Upper lobe of left lung (tissue), 6 donors: ENCODE results near the gene SYNPO2. TPM values are rescaled to one million over a fixed set of nuclear protein-coding genes. Genes with fewer than 3 reads are reported as not detected.

Experiments used
- ATAC-seq, 2 donors: fragments of 200-7000 bp; cut with Tn5 transposase; one replicate each; pipeline ENCODE4 v1.9.1; 2022; ENCODE audit warnings: mild to moderate bottlenecking in 2 of 2, moderate library complexity in 2 of 2; ENCODE audit not compliant: low FRiP score in 2 of 2
- DNase-seq, 2 donors: peaks; one replicate each; pipeline ENCODE4 v3.0.0-alpha.2; 2019 to 2020
- H3K27ac ChIP-seq, 4 donors: fragments of 200-600 bp; sonication (generic); one replicate each; pipeline ENCODE4 v1.5.1; 2016 to 2019
- H3K27me3 ChIP-seq, 4 donors: fragments of 200-600 bp; sonication (generic); one replicate each; pipeline ENCODE4 v1.5.1; 2017 to 2019
- H3K36me3 ChIP-seq, 4 donors: fragments of 200-600 bp; sonication (generic); one replicate each; pipeline ENCODE4 v1.5.1; 2016 to 2019
- H3K4me1 ChIP-seq, 4 donors: fragments of 200-600 bp; sonication (generic); one replicate each; pipeline ENCODE4 v1.5.1; 2018 to 2019
- H3K4me3 ChIP-seq, 4 donors: fragments of 200-600 bp; sonication (generic); one replicate each; pipeline ENCODE4 v1.5.1; 2017 to 2019; ENCODE audit warnings: mild to moderate bottlenecking in 2 of 4, moderate library complexity in 1 of 4
- H3K9me3 ChIP-seq, 4 donors: fragments of 200-600 bp; sonication (generic); one replicate each; pipeline ENCODE4 v1.5.1; 2018 to 2019
- EP300 ChIP-seq, 4 donors: sonication (generic); formaldehyde crosslinking; IDR thresholded peaks; one replicate each; pipeline ENCODE4 v1.5.1; 2017; ENCODE audit warnings: antibody characterized with exemption in 4 of 4, control low read depth in 2 of 4
- POLR2A ChIP-seq, 4 donors: fragments of 450-650 bp; IDR thresholded peaks; one replicate each; pipeline ENCODE4 v1.5.1; 2016 to 2017; ENCODE audit warnings: antibody characterized with exemption in 4 of 4, mild to moderate bottlenecking in 2 of 4
- POLR2AphosphoS5 ChIP-seq, 2 donors: sonication (generic); formaldehyde crosslinking; IDR thresholded peaks; one replicate each; pipeline ENCODE4 v1.5.1; 2017; ENCODE audit warnings: antibody characterized with exemption in 2 of 2
- WGBS, 2 donors: methylation state at CpG; one replicate each; pipeline ENCODE4 v1.1.5; 2017 to 2018; 5-methylcytosine and 5-hydroxymethylcytosine counted together
- total RNA-seq, 6 donors: library from RNA; depleted of rRNA in 4 of 6; stranded (reverse); fragments of >200 nt in 4 of 6; gene quantifications; one replicate each; pipeline versions ENCODE4 v1.1.0 to v1.2.1, GENCODE V29; 2016 to 2021
- TF ChIP-seq, protein P1 (sequence below), 6 experiments: fragments of 450-650 bp in 4 of 6; fragments of 200-600 bp in 2 of 6; sonication (generic) in 2 of 6; IDR thresholded peaks; one replicate each; pipeline ENCODE4 v1.5.1; 2016 to 2019; ENCODE audit warnings: antibody characterized with exemption in 6 of 6
- donor health status: DM: no; HTN: no; CAD: no; lungs with moderate emphysema.
- donor health status: DM: no; HTN: yes; CAD: no; lungs with severe emphysema.

Gene SYNPO2
- total RNA-seq, 6 donors from 2014 or later, result 7.9 to 56.3 (median 17.0) TPM

GRCh38 chr4:118979712-118980111 lies 91.1 kb downstream of the SYNPO2 start:
- H3K9me3 ChIP-seq, result no peaks in the 10 kb centered on the region
- no peak overlapping the region for H3K4me3 ChIP-seq
- peaks cover 0 to 7% (median 3%) of the 10 kb centered on the region in 4 donors for H3K4me1 ChIP-seq
- ATAC-seq (peak in 1 of 2 donors; percentile 29), DNase-seq (no peak)
- TF ChIP-seq POLR2A (IDR thresholded peaks at IDR 0.05), result no peak
- TF ChIP-seq POLR2AphosphoS5 (IDR thresholded peaks at IDR 0.05), result no peak
- TF ChIP-seq, protein P1, sequence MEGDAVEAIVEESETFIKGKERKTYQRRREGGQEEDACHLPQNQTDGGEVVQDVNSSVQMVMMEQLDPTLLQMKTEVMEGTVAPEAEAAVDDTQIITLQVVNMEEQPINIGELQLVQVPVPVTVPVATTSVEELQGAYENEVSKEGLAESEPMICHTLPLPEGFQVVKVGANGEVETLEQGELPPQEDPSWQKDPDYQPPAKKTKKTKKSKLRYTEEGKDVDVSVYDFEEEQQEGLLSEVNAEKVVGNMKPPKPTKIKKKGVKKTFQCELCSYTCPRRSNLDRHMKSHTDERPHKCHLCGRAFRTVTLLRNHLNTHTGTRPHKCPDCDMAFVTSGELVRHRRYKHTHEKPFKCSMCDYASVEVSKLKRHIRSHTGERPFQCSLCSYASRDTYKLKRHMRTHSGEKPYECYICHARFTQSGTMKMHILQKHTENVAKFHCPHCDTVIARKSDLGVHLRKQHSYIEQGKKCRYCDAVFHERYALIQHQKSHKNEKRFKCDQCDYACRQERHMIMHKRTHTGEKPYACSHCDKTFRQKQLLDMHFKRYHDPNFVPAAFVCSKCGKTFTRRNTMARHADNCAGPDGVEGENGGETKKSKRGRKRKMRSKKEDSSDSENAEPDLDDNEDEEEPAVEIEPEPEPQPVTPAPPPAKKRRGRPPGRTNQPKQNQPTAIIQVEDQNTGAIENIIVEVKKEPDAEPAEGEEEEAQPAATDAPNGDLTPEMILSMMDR (IDR thresholded peaks at IDR 0.05), result no peak
- TF ChIP-seq EP300 (IDR thresholded peaks at IDR 0.05), result no peak
- no peaks in the 10 kb centered on the region for H3K36me3 ChIP-seq
- no peaks in the 10 kb centered on the region for H3K27me3 ChIP-seq
- no peak overlapping the region for H3K27ac ChIP-seq
- 43 to 50% methylated on average over 3 of the region's 3 CpGs for WGBS, 2 donors

- 61 to 74% methylated on average over 6 of the region's 6 CpGs for WGBS, 2 donors
- no peaks in the 10 kb centered on the region for H3K9me3 ChIP-seq
- H3K36me3 ChIP-seq, result no peaks in the 10 kb centered on the region
- TF ChIP-seq POLR2AphosphoS5 (IDR thresholded peaks at IDR 0.05) (no peak), POLR2A (IDR thresholded peaks at IDR 0.05) (no peak), EP300 (IDR thresholded peaks at IDR 0.05) (no peak)
- TF ChIP-seq, protein P1 (IDR thresholded peaks at IDR 0.05), result no peak
- H3K27ac ChIP-seq, result no peak overlapping the region
- H3K4me1 ChIP-seq, result peaks cover 0 to 7% (median 3%) of the 10 kb centered on the region in 4 donors
- H3K4me3 ChIP-seq, result no peak overlapping the region
- H3K27me3 ChIP-seq, result no peaks in the 10 kb centered on the region
- DNase-seq (no peak), ATAC-seq (no peak)
These were observed 92.7 kb downstream of the SYNPO2 start for GRCh38 chr4:118981171-118981838.

- peak in 1 of 2 donors; percentile 66 for DNase-seq
- no peak overlapping the region for H3K27ac ChIP-seq
- H3K4me3 ChIP-seq, result no peak overlapping the region
- H3K27me3 ChIP-seq, result no peaks in the 10 kb centered on the region
- no peaks in the 10 kb centered on the region for H3K9me3 ChIP-seq
- TF ChIP-seq POLR2A (IDR thresholded peaks at IDR 0.05) (no peak), POLR2AphosphoS5 (IDR thresholded peaks at IDR 0.05) (no peak)
- TF ChIP-seq, protein P1 (IDR thresholded peaks at IDR 0.05), result peak; percentile 47 to 83 (median 69)
- peak; percentile 78 to 96 for ATAC-seq
- no peaks in the 10 kb centered on the region for H3K36me3 ChIP-seq
- H3K4me1 ChIP-seq, result peaks cover 0 to 7% (median 3%) of the 10 kb centered on the region in 4 donors
- WGBS, 2 donors, result 34 to 41% methylated on average over 7 of the region's 7 CpGs
These were observed 93.3 kb downstream of the SYNPO2 start for GRCh38 chr4:118981839-118982381.

- WGBS, 2 donors, result 81 to 87% methylated on average over 2 of the region's 2 CpGs
- H3K4me3 ChIP-seq, result no peak overlapping the region
- DNase-seq, result no peak
- TF ChIP-seq, protein P1 (IDR thresholded peaks at IDR 0.05), result no peak
- TF ChIP-seq EP300 (IDR thresholded peaks at IDR 0.05) (no peak), POLR2AphosphoS5 (IDR thresholded peaks at IDR 0.05) (no peak), POLR2A (IDR thresholded peaks at IDR 0.05) (no peak)
- H3K27ac ChIP-seq, result no peak overlapping the region
- no peaks in the 10 kb centered on the region for H3K9me3 ChIP-seq
- no peak for ATAC-seq
- no peaks in the 10 kb centered on the region for H3K36me3 ChIP-seq
- peaks cover 0 to 10% (median 4%) of the 10 kb centered on the region in 4 donors for H3K4me1 ChIP-seq
- H3K27me3 ChIP-seq, result no peaks in the 10 kb centered on the region
These were observed 94.6 kb downstream of the SYNPO2 start for GRCh38 chr4:118983293-118983692.
